ENCODE data around the gene NTRK3.

DNA sequence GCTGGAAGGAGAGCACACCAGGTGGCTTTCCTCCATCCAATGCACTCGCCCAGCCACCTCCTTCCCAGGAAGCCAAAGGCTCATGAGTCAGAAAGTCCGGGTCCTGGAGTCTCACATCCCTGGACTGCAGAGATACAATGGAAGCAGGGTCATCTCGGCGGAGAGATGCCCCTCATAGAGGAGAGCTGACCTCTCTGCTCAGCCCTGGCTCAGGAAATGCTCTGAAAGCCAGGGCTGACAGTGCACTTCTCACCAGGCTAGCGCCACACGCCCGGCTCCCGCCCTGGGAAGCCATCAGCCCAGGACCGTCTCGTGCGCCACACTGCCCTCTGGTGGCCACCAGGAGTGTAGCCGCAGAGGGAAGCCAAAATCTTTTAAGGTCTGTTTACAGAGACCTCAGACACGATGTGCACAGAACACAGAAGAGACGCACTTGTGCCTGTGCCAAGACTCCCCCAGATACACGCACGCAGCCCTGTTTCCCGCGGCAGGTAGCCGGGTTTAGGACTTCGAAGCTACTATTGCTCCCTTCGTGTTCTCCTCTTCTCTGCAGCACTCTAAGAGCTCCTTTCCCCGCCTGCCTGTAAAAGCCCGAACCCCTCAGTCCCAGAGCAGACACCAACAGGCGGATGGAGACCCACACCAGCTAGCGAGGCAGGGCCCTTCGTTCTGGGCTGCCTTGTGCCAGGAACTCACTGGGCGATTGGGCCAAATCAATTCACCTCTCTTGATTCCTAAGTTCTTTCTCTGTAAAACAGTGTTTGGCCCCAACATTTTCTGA lies 9.7 kb downstream of the NTRK3 start:
- TF ChIP-seq EZH2 (IDR thresholded peaks at IDR 0.05; ENCODE audit: insufficient read depth, poor library complexity, severe bottlenecking) (no peak), EZH2phosphoT487 (IDR thresholded peaks at IDR 0.05; ENCODE audit: insufficient read depth, low read depth) (no peak)
